ENCODE measurements around the gene EIF5AL1. TPM values are rescaled to one million over a fixed set of nuclear protein-coding genes. Genes with fewer than 3 reads are reported as not detected.

EIF5AL1 gene
- total and polyA plus RNA-seq, 4 donors: 0.05 to 2.1 (median 0.52) TPM

DNA sequence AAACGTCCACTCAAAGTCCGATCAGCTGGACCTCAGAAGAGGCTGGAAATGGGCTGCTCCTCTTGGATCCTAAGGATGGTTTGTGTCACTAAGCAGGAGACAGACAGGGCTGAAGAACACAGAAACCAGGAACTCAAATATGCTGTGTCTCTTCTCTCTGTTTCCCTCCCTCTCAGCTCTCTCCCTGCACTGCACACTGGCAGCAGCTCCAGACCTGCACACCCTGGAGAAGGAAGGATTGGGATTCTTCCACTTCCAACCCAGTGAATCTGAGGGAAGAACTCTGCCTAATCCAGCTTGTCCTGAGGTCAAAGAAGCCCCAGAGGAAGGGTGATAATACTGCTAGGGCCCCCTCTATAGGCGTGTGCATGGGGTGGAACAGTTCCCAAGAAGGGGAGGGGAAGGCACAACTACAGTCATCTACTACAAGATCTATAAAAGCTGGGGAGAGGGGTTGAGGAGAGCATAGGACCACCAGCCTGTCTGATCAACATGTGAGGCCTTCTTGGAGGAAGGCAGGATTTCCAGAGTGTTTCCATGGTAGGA lies 44.2 kb upstream of the EIF5AL1 start:
- no peaks in the 10 kb centered on the region for H3K27me3 ChIP-seq (ENCODE audit: control insufficient read depth in 4 of 4, insufficient read depth in 4 of 4, low read length in 3 of 4)
- H3K27ac ChIP-seq (ENCODE audit: low read depth in 1 of 2, low read length in 2 of 2): no peak overlapping the region
- no peaks in the 10 kb centered on the region for H3K9me3 ChIP-seq (ENCODE audit: control insufficient read depth in 4 of 4, low read length in 3 of 4)
- no peak overlapping the region for H3K9ac ChIP-seq (ENCODE audit: low read depth in 1 of 2, low read length in 2 of 2)
- DNase-seq (ENCODE audit: low spot score): no peak
- no peaks in the 10 kb centered on the region for H3K36me3 ChIP-seq (ENCODE audit: control insufficient read depth in 4 of 4, insufficient read depth in 3 of 4, low read depth in 1 of 4, low read length in 3 of 4)
- H3K4me3 ChIP-seq (ENCODE audit: low read depth in 1 of 3, low read length in 3 of 3): no peak overlapping the region
- no peak for TF ChIP-seq NR2F2 (IDR thresholded peaks at IDR 0.05)
- TF ChIP-seq, protein P1, sequence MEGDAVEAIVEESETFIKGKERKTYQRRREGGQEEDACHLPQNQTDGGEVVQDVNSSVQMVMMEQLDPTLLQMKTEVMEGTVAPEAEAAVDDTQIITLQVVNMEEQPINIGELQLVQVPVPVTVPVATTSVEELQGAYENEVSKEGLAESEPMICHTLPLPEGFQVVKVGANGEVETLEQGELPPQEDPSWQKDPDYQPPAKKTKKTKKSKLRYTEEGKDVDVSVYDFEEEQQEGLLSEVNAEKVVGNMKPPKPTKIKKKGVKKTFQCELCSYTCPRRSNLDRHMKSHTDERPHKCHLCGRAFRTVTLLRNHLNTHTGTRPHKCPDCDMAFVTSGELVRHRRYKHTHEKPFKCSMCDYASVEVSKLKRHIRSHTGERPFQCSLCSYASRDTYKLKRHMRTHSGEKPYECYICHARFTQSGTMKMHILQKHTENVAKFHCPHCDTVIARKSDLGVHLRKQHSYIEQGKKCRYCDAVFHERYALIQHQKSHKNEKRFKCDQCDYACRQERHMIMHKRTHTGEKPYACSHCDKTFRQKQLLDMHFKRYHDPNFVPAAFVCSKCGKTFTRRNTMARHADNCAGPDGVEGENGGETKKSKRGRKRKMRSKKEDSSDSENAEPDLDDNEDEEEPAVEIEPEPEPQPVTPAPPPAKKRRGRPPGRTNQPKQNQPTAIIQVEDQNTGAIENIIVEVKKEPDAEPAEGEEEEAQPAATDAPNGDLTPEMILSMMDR (IDR thresholded peaks at IDR 0.05; ENCODE audit: low read depth, low read length, missing input control): no peak
- no peak for TF ChIP-seq FOXA1 (IDR thresholded peaks at IDR 0.05)
- TF ChIP-seq, protein P2, sequence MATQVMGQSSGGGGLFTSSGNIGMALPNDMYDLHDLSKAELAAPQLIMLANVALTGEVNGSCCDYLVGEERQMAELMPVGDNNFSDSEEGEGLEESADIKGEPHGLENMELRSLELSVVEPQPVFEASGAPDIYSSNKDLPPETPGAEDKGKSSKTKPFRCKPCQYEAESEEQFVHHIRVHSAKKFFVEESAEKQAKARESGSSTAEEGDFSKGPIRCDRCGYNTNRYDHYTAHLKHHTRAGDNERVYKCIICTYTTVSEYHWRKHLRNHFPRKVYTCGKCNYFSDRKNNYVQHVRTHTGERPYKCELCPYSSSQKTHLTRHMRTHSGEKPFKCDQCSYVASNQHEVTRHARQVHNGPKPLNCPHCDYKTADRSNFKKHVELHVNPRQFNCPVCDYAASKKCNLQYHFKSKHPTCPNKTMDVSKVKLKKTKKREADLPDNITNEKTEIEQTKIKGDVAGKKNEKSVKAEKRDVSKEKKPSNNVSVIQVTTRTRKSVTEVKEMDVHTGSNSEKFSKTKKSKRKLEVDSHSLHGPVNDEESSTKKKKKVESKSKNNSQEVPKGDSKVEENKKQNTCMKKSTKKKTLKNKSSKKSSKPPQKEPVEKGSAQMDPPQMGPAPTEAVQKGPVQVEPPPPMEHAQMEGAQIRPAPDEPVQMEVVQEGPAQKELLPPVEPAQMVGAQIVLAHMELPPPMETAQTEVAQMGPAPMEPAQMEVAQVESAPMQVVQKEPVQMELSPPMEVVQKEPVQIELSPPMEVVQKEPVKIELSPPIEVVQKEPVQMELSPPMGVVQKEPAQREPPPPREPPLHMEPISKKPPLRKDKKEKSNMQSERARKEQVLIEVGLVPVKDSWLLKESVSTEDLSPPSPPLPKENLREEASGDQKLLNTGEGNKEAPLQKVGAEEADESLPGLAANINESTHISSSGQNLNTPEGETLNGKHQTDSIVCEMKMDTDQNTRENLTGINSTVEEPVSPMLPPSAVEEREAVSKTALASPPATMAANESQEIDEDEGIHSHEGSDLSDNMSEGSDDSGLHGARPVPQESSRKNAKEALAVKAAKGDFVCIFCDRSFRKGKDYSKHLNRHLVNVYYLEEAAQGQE (IDR thresholded peaks at IDR 0.05): no peak
- TF ChIP-seq YY1 (IDR thresholded peaks at IDR 0.05): no peak
- no peak for TF ChIP-seq JUND (IDR thresholded peaks at IDR 0.05)
- no peak for TF ChIP-seq FOXA2 (IDR thresholded peaks at IDR 0.05)
- TF ChIP-seq SP1 (IDR thresholded peaks at IDR 0.05): no peak
- no peak for TF ChIP-seq RXRA (IDR thresholded peaks at IDR 0.05)
- TF ChIP-seq, protein P3, sequence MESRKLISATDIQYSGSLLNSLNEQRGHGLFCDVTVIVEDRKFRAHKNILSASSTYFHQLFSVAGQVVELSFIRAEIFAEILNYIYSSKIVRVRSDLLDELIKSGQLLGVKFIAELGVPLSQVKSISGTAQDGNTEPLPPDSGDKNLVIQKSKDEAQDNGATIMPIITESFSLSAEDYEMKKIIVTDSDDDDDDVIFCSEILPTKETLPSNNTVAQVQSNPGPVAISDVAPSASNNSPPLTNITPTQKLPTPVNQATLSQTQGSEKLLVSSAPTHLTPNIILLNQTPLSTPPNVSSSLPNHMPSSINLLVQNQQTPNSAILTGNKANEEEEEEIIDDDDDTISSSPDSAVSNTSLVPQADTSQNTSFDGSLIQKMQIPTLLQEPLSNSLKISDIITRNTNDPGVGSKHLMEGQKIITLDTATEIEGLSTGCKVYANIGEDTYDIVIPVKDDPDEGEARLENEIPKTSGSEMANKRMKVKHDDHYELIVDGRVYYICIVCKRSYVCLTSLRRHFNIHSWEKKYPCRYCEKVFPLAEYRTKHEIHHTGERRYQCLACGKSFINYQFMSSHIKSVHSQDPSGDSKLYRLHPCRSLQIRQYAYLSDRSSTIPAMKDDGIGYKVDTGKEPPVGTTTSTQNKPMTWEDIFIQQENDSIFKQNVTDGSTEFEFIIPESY (IDR thresholded peaks at IDR 0.05): no peak
- no peak for TF ChIP-seq EGR1 (IDR thresholded peaks at IDR 0.05; ENCODE audit: low read depth in 2 of 2)
- TF ChIP-seq GABPA (IDR thresholded peaks at IDR 0.05 in 1 of 2, conservative IDR thresholded peaks at IDR 0.05 in 1 of 2): no peak
- peaks cover 0 to 15% (median 7%) of the 10 kb centered on the region in 4 donors for H3K4me1 ChIP-seq (ENCODE audit: control insufficient read depth in 4 of 4, insufficient read depth in 4 of 4, low read length in 3 of 4)
- WGBS: 54% methylated on average over 3 of the region's 3 CpGs

DNA sequence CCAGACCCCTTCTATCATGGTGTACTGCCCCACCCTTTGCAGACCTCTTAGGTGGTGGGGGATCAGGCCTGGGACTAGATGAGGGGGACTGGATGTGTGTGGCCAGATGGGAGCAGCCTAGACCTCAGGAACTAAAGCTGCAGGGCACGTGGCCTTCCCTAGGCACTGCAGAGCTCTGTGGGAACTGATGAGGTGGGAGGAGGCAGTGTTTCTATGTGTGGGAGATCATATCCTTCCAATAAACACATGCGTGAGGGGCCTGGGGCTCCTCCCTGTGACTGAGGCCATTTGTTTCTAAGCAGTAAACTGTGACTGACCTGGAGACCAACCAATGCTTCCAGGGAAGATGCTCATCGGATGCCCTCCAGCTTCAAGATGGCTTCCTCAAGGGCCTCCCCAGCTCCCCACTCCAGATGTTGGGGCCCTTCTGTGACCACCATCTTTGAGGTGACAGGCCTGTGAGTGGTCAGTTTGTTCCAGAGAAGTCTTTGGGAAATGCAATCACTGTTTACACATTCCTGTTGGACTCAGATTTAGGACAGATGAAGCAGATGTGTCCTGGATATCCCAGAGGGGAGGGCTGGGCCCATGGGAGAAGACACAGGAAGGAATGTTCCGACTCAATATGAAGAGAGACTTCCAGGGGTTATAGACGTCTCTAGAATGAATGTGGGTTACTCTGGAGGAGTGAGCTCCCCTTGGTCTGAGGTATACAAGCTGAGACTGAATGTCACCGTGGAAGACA lies 43.3 kb upstream of the EIF5AL1 start:
- Histone ChIP-seq H3K9ac (ENCODE audit: low read depth in 1 of 2, low read length in 2 of 2) (no peak overlapping the region), H3K4me3 (ENCODE audit: low read depth in 1 of 3, low read length in 3 of 3) (no peak overlapping the region), H3K36me3 (ENCODE audit: control insufficient read depth in 4 of 4, insufficient read depth in 3 of 4, low read depth in 1 of 4, low read length in 3 of 4) (no peaks in the 10 kb centered on the region), H3K4me1 (ENCODE audit: control insufficient read depth in 4 of 4, insufficient read depth in 4 of 4, low read length in 3 of 4) (peaks cover 2 to 16% (median 8%) of the 10 kb centered on the region in 4 donors), H3K9me3 (ENCODE audit: control insufficient read depth in 4 of 4, low read length in 3 of 4) (no peaks in the 10 kb centered on the region), H3K27me3 (ENCODE audit: control insufficient read depth in 4 of 4, insufficient read depth in 4 of 4, low read length in 3 of 4) (no peaks in the 10 kb centered on the region), H3K27ac (ENCODE audit: low read depth in 1 of 2, low read length in 2 of 2) (no peak overlapping the region)
- TF ChIP-seq NR2F2 (IDR thresholded peaks at IDR 0.05): no peak
- no peak for TF ChIP-seq YY1 (IDR thresholded peaks at IDR 0.05)
- no peak for TF ChIP-seq FOXA1 (IDR thresholded peaks at IDR 0.05)
- no peak for TF ChIP-seq RAD21 (IDR thresholded peaks at IDR 0.05)
- no peak for TF ChIP-seq HNF4A (conservative IDR thresholded peaks at IDR 0.05)
- no peak for TF ChIP-seq SP1 (IDR thresholded peaks at IDR 0.05)
- no peak for TF ChIP-seq GABPA (IDR thresholded peaks at IDR 0.05 in 1 of 2, conservative IDR thresholded peaks at IDR 0.05 in 1 of 2)
- no peak for TF ChIP-seq FOXA2 (IDR thresholded peaks at IDR 0.05)
- DNase-seq (ENCODE audit: low spot score): no peak
- 91% methylated on average over 6 of the region's 6 CpGs for WGBS

Data from liver (tissue), 9 donors.